ENCODE measurements around the gene AIF1.

Gene AIF1

DNA sequence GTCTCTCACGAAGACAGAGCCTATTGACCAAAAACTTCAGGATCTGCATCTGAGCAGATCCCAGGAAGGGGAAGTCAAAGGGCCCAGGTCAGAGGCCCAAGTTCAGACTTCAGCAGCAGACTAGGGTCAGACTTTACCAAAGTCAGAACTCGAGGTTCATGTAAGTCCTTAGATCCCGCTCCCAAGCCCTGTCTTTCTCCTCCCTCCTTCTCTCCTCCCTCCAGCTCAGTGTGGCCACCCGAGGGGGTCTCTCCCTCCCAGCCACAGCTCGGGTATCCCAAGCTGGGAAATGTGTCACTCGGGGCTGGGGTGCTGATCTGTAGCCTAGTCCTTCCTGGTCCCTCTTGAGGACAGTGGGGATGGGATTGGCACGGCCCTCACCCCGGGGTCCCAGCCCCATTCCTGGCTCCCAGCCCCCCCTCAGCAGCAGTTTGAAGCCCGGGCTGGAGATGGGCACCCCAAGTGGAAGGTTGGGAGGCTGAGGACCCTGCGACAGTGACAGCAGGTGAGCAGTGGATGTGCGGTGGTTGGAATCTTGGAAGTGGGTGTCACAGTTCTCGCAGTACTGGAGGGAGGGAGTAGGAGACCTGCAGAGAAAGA, 47.2 kb downstream of the AIF1 start:
- in situ Hi-C loops (cut with MboI; ENCODE audit: low sequenced_read_pairs): loop anchor here (25.0 kb wide), 1 partner anchor 300 kb away; the partner anchor contains the start of genes DXO, NELFE and SKIC2

DNA sequence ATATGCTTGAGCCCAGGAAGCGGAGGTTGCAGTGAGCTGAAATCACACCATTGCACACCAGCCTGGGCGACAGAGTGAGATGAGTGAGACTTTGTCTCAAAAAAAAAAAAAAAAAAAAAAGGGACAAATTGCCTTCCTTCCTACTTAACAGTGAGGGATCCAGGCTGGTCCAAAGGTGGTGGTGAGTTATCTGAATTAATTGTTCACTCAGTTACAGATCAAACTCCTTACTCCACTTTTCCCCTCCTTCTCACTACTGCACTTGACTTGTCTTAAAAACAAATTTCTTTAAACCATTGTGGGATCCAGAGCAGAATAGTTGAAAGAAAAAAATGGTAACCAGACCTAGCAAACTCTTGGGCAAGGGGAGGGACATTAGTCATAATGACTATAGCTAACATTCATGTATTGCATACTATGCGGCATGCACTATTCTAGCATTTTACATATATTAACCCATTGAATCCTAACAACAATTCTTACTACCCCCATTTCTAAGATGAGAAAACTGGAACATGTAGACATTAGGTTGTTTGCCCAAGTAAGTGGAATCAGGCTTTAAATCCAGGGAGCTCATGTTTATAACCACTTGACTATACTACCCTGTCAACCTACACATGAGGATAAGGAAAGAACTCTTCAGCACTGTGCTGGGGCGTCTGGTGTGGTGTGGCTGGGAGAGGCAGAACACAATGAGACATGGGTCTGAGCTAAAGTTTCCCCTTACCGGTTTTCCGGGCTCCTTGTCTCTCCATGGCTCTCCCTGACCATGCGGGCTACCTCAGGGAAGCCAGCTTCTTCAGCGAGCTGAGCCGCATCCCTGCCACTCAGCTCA, 48.3 kb downstream of the AIF1 start:
- in situ Hi-C loops (cut with MboI; ENCODE audit: low sequenced_read_pairs): loop anchor here (25.0 kb wide), 1 partner anchor 299 kb away; the partner anchor contains the start of genes DXO, NELFE and SKIC2

DNA sequence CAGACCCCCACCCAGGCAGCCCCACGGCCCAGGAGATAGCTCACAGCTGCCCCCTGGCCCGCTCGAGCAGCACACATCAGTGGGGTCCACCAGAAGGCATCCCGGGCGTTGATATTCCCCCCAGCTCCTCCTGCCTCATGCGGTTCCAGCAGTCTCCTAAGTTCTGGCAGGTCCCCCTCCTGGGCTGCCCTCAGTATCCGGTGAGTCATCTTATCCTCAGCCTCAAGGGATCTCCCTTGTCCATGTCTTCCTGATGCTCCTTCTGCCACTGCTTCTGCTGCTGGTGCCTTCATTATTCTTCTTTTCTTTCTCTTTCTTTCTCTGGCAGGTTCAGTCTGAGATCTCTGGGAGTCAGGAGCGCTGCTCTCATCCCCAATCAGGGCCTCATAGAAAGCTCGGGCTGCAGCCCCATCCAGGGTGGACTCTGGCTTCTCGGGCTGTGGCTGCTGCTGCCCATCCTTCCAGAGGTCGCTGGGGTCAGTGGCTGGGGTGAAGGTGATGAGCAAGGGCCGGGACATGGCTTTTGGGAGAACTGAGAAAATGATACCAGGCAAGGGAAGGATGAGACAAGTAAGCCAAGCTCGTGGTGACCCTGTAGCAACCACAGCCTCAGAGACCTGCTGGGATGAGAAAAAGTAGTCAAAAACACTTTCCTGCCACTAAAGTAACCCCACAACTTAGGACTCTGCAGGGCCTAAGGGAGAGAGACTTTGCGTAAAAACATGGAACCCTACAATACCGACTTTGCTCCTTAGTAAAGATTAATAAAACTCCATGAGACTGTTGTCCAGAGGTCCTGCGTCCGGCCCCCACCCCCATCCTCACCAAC, 49.1 kb downstream of the AIF1 start:
- in situ Hi-C loops (cut with MboI; ENCODE audit: low sequenced_read_pairs): loop anchor here (25.0 kb wide), 1 partner anchor 298 kb away; the partner anchor contains the start of genes DXO, NELFE and SKIC2

DNA sequence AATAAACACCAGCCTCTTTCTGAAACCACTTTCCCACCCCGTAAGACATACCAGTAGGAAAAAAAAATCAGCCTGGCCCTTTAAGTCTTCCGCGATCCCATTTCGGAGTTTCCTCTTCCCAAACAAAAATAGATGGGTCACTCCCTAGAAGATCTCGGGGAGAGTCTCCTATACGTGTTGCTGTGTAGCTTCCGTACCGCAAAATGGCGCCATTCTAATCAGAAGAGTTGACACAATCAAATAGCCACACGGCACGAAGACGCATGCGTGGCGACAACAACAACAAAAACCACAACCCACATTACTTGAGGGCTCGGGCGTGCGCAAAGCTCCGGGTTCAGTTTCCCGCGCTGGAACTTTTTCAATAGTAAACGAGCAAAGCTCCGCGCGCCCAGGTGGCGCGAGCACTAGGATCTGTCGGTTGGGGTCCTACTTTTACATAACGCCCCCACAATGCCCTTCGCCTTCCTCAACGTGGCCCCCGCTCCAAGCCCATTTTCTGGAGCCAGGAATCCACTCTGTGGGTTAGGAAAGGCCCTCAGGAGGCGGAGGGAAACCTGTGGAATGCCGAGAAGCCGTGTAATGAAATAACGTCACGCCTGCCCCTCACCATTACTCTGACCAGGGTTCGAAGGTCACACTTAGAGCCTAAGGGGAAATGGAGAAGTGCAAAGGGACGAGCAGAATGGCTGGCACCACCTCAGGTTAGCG, 49.9 kb downstream of the AIF1 start, which contains the start of gene GPANK1:
Gene GPANK1 (minus strand): TSS at position 208 of the 711 bp plus-strand sequence. CDS start 519 bp downstream, outside the sequence.
- in situ Hi-C loops (cut with MboI; ENCODE audit: low sequenced_read_pairs): loop anchor here (25.0 kb wide), 1 partner anchor 297 kb away; the partner anchor contains the start of genes DXO, NELFE and SKIC2

GRCh38 chr6:31665501-31666336, 50.7 kb downstream of the AIF1 start, which contains the start of gene CSNK2B:
Gene CSNK2B, plus strand, starts transcription at chr6:31666080. Its CDS starts 752 bp downstream, at chr6:31666832.
- in situ Hi-C loops (cut with MboI; ENCODE audit: low sequenced_read_pairs): loop anchor here (25.0 kb wide), 1 partner anchor 297 kb away; the partner anchor contains the start of genes DXO, NELFE and SKIC2

DNA sequence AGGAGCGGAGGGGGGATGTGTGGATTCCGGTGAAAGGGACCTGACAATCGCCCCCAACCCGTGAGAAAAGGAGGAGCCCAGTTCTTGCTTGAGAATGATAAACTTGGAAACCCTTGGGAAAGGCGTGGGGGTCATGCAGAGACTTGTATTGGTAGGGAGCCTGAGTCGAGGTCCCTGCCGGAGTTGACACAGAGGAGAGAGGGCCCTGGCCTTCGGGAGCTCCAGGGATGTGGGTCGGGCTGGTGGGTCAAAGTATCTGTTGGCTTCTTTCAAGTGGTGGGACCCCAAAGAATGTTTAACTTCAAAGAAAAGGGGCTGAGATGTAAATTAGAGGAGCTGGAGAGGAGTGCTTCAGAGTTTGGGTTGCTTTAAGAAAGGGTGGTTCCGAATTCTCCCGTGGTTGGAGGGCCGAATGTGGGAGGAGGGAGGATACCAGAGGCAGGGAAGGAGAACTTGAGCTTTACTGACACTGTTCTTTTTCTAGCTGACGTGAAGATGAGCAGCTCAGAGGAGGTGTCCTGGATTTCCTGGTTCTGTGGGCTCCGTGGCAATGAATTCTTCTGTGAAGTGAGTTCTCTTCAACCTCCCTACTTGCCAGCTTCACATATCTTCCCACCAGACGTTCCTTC, 51.4 kb downstream of the AIF1 start:
- in situ Hi-C loops (cut with MboI; ENCODE audit: low sequenced_read_pairs): loop anchor here (25.0 kb wide), 1 partner anchor 296 kb away; the partner anchor contains the start of genes DXO, NELFE and SKIC2
